ENCODE data around the gene CD151.

- no peak for TF ChIP-seq CTCF (IDR thresholded peaks at IDR 0.05; ENCODE audit: low read depth, low read length, missing input control)
- TF ChIP-seq TAF1 (conservative IDR thresholded peaks at IDR 0.05) = no peak
- TF ChIP-seq JUND (IDR thresholded peaks at IDR 0.05) = no peak
- TF ChIP-seq RXRA (IDR thresholded peaks at IDR 0.05) = no peak
- no peak for TF ChIP-seq YY1 (IDR thresholded peaks at IDR 0.05)
- TF ChIP-seq RAD21 (IDR thresholded peaks at IDR 0.05) = no peak
- TF ChIP-seq HNF4G (IDR thresholded peaks at IDR 0.05) = no peak
- TF ChIP-seq ZBTB33 (IDR thresholded peaks at IDR 0.05) = no peak
- no peak for TF ChIP-seq MAX (IDR thresholded peaks at IDR 0.05)
- no peak for TF ChIP-seq GABPA (IDR thresholded peaks at IDR 0.05 in 1 of 2, conservative IDR thresholded peaks at IDR 0.05 in 1 of 2)
- no peak for TF ChIP-seq HNF4A (conservative IDR thresholded peaks at IDR 0.05)
- no peak for TF ChIP-seq ATF3 (IDR thresholded peaks at IDR 0.05)
- no peak for TF ChIP-seq REST (IDR thresholded peaks at IDR 0.05)
- no peak for TF ChIP-seq FOXA1 (IDR thresholded peaks at IDR 0.05)
Measured at GRCh38 chr11:886568-886967, 53.8 kb downstream of the CD151 start.

Data from liver (tissue), 3 donors.